ENCODE data around the gene EEFSEC.

Gene EEFSEC

DNA sequence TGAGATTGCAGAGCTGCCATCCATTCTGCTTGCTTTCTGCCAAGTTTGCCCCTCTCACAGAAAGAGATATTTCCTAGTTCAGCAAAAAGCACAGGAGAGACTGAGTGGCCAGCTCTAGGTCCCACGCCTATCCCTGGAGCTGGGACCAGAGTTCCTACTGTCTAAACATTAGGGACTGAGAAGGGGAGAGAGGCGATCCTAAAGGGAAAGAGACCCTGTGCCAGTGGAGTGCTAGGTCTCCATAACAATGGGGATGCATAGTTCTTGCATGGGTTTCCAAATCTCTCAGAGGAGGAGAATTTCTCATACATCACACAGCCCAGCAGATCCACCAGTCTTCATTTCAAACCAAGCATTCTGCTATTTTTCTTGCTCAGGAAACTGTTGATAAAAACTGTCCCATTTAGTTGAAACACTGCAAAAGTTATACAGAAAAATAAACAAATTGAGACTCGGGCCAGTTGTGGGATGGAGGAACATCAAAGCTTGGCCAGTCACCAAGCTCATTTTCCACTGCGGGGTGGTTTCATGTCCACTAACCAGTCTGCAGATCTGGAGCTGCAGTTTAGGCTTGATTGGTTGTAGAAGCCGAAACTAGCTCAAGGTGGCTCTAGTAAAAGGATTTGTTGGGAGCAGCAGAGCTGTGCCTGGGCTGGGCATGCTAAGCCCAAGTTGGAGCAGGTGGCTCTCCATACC, 62.7 kb downstream of the EEFSEC start:
- POLR2A ChIA-PET (ENCODE audit: low non-redundant PET) = no interaction called here
- DNase-seq (ENCODE audit: low spot score) = no peak

DNA sequence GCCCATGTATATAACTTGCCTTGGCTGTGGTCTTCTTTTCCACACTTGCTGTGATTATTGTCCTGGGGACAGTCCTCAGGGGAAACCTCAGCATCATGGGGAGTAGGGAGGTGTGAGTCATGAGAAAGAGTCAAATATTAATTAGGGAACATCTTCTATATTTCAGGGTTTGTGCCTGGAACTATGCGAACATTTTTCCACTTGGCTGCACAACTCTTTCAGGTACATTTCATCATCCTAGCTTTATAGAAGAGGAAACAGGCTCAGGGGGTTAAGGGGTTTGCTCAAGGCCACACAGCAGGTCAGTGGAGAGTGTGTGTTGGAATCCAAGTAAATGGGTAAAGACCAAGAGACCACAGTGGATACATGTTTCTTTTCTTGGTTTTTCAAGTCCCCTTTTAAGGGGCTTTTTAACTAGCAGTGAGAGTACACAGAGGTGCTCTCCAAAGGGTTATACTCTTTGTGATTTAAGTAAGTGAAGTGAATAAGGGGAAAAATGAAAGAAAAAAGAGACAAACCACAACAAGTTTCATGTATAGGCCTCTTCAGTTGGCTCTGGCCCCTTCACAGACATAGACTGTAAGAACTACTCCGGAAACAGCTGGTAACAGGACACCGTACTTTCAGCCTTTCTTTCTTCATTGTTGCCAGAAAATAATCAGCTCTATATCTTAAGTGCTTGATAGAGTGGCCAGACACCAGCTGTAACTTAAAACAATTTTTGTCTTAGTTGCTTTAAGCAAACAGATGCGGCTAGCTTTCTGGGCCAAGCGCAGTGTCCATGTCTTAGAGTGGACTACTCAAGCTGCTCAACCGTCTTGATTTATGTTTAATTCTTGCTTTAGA, 64.6 kb downstream of the EEFSEC start:
- ChIA-PET CTCF (interaction anchor here (0.6 kb wide), 1 partner anchor 23 kb away, joined by 3 read pairs; no protein-coding TSS in a partner anchor), POLR2A (ENCODE audit: low non-redundant PET) (no interaction called here)
- DNase-seq (ENCODE audit: low spot score) = no peak
- H3K27ac ChIP-seq = peak overlapping the region; percentile 39; the same call in 1 of the 2 replicates
- TF ChIP-seq, protein P1, sequence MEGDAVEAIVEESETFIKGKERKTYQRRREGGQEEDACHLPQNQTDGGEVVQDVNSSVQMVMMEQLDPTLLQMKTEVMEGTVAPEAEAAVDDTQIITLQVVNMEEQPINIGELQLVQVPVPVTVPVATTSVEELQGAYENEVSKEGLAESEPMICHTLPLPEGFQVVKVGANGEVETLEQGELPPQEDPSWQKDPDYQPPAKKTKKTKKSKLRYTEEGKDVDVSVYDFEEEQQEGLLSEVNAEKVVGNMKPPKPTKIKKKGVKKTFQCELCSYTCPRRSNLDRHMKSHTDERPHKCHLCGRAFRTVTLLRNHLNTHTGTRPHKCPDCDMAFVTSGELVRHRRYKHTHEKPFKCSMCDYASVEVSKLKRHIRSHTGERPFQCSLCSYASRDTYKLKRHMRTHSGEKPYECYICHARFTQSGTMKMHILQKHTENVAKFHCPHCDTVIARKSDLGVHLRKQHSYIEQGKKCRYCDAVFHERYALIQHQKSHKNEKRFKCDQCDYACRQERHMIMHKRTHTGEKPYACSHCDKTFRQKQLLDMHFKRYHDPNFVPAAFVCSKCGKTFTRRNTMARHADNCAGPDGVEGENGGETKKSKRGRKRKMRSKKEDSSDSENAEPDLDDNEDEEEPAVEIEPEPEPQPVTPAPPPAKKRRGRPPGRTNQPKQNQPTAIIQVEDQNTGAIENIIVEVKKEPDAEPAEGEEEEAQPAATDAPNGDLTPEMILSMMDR (conservative IDR thresholded peaks at IDR 0.05; ENCODE audit: low read depth) = no peak

More for the DNA sequence above, 62.7 kb downstream of the EEFSEC start:
- CTCF ChIA-PET = no interaction called here
- no peak overlapping the region for H3K27ac ChIP-seq
- TF ChIP-seq, protein P1 (conservative IDR thresholded peaks at IDR 0.05; ENCODE audit: low read depth) = no peak

DNA sequence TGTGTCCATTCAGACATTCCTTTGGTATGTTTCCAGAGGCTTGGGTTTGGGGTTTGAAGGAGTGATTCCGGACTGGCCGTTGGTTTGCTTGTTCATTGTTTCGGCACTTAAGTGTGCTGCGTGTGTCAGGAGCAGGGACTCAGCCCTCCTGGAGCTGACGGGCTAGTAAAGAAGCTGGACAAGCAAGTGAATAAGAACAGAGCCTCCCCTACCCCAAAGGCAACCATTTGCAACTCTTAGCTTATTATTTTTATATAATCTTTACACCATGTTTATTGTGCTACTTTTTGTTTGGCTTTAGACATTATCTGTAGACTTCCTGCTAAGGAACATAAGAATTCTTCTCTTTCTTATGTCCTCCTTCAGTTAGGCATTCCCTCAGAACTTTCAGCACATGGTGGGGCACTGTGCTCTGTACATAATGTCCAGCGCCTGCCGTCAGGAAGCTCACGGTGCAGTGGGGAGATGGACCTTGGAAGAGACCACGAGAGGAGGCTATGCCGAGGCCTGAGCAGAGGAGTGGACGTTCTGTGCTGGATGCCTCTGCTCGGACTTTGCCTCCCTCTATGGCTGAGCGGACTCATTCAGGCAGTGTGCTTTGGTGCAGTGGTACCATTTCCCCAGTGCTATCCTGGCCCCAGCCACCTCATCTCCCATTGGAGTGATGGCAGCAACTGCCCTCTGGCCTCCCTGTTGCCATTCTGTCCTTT, 65.4 kb downstream of the EEFSEC start:
- TF ChIP-seq, protein P1 (conservative IDR thresholded peaks at IDR 0.05; ENCODE audit: low read depth) = no peak
- CTCF ChIA-PET = no interaction called here
- no peak overlapping the region for H3K27ac ChIP-seq
- POLR2A ChIA-PET (ENCODE audit: low non-redundant PET) = no interaction called here
- DNase-seq (ENCODE audit: low spot score) = no peak

DNA sequence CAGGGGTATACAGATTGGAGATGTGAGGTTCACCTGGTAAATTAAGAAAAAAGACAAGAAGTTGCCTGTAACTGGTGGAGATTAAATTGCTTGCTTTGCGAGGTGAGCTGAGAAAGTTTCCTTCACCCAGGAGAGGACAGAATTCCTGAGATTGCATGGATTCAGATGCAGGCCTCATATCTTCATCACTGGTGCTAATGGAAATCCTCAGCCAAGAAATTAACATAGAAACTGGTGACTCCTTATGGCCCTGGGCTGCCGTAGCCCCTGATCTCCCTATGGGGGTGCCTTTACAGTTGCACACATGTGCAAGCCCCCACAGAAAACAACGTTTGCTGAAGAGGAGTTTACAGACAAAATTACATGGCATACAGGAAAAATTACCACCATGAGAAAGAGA, 68.0 kb downstream of the EEFSEC start:
- ChIA-PET POLR2A (ENCODE audit: low non-redundant PET) (no interaction called here), CTCF (no interaction called here)
- TF ChIP-seq, protein P1 (conservative IDR thresholded peaks at IDR 0.05; ENCODE audit: low read depth) = no peak
- H3K27ac ChIP-seq = no peak overlapping the region
- no peak for DNase-seq (ENCODE audit: low spot score)

DNA sequence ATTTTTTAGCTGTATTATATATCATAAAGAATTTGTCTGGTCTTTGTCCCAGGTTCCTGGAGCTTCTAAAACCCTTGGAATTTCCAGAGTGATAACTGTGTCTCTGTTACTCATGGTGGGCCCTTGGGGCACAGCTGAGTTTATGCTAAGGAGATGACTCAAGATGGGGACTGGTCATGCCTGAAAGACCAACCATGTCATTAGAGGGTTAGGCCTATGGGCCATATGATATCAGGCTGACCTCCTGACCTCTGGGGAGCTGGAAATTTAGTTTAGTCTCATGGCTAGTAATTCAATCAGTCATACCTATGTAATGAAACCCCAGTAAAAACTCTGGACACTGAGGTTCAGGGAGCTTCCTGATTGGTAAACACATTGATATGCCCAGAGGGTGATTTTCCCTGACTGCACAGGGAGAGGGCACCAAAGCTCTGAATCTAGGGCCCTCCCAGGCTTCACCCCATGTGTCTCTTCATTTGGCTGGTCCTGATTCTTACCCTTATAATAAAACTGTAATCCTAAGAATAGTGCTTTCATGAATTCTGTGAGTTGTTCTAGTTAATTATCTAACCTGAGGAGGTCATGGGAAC, 69.6 kb downstream of the EEFSEC start:
- CTCF ChIA-PET = no interaction called here
- DNase-seq (ENCODE audit: low spot score) = no peak
- H3K27ac ChIP-seq = no peak overlapping the region
- POLR2A ChIA-PET (ENCODE audit: low non-redundant PET) = no interaction called here
- TF ChIP-seq, protein P1 (conservative IDR thresholded peaks at IDR 0.05; ENCODE audit: low read depth) = no peak

DNA sequence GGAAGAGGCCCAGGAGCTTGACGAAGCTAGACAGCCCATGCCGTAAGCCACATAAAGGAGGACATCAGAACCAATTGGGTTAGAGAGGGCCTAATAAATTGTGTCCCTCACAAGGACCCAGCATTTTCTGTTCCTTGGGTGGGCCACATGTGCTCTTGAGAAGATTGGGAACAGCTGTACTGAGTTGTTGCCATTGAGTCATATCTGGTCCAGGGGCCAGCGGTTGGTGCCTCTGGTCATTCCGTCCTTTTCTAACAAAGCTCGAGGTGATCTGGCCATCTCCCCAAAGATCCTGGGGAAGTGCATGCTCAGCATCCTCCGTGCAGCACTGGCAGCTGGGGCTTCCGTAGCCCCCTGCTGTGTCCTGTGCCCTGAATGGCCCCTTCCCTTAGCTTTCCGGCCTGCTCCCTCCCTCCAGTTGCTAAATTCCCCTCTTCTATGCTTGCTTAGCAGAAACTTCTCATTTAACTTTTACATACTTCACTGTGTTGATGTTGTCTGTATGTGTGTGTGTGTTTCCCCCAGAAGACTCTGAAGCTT, 73.0 kb downstream of the EEFSEC start:
- TF ChIP-seq, protein P1 (conservative IDR thresholded peaks at IDR 0.05; ENCODE audit: low read depth) = no peak
- POLR2A ChIA-PET (ENCODE audit: low non-redundant PET) = no interaction called here
- no peak for DNase-seq (ENCODE audit: low spot score)
- CTCF ChIA-PET = interaction anchor here (0.6 to 0.9 kb wide), 5 partner anchors 9 to 302 kb away, joined by 3 to 7 read pairs (median 4); no protein-coding TSS in a partner anchor
- no peak overlapping the region for H3K27ac ChIP-seq

Measured in RWPE1 (cell line).